ENCODE results near the gene SUCLG2. TPM values are rescaled to one million over a fixed set of nuclear protein-coding genes. Genes with fewer than 3 reads are reported as not detected.

The SUCLG2 gene
- total and polyA plus RNA-seq, 7 donors = 63.7 to 102 (median 90.5) TPM

DNA sequence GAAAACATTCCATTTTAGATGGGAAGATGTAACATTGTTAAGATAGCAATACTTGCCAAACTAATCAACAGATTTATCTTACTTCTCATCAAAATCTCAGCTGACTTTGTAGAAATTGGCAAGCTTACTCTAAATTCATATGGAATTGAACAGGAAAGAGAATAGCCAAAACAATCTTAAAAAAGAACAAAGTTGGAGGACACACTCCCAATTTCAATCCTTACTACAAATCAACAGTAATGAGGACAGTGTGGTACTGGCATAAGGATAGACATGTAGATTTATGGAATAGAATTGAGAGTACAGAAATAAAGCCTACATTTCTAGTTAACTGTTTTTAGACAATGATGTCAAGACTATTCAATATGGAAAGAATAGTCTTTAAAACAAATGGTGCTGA lies 308.3 kb downstream of the SUCLG2 start:
- no peaks in the 10 kb centered on the region for H3K27me3 ChIP-seq (ENCODE audit: insufficient read depth in 3 of 3, low read length in 2 of 3)
- TF ChIP-seq, protein P1, sequence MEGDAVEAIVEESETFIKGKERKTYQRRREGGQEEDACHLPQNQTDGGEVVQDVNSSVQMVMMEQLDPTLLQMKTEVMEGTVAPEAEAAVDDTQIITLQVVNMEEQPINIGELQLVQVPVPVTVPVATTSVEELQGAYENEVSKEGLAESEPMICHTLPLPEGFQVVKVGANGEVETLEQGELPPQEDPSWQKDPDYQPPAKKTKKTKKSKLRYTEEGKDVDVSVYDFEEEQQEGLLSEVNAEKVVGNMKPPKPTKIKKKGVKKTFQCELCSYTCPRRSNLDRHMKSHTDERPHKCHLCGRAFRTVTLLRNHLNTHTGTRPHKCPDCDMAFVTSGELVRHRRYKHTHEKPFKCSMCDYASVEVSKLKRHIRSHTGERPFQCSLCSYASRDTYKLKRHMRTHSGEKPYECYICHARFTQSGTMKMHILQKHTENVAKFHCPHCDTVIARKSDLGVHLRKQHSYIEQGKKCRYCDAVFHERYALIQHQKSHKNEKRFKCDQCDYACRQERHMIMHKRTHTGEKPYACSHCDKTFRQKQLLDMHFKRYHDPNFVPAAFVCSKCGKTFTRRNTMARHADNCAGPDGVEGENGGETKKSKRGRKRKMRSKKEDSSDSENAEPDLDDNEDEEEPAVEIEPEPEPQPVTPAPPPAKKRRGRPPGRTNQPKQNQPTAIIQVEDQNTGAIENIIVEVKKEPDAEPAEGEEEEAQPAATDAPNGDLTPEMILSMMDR (IDR thresholded peaks at IDR 0.05) = no peak
- intact Hi-C loops (cut with DNase I) = no loop called here
- no peak overlapping the region for H3K27ac ChIP-seq
- DNase-seq = no peak
- H3K9me3 ChIP-seq = no peaks in the 10 kb centered on the region
- ATAC-seq = no peak
- no peak overlapping the region for H3K4me3 ChIP-seq
- no peaks in the 10 kb centered on the region for H3K36me3 ChIP-seq (ENCODE audit: insufficient read depth in 1 of 2, low read depth in 1 of 2)
- no peaks in the 10 kb centered on the region for H3K4me1 ChIP-seq

DNA sequence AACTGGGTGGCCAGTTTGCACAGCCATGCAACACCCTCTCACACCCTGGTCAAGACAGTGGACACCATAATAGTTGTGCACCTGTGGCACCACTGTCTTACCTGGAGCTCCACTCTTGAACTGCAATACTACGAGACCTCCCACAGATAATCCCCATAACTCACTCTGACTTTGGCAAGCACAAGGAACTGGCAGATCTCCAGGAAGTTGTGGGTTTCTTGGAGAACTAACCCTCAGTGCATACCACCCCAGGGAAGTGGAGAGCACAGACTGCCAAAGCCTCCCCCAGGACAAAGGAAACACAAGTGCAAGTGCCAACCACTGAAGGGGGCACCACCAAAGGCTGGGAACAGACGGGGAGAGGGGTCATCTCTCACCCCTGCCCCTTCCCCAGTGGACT lies 318.6 kb downstream of the SUCLG2 start:
- Histone ChIP-seq H3K9me3 (peaks cover 19% of the 10 kb centered on the region), H3K4me3 (no peak overlapping the region), H3K36me3 (ENCODE audit: insufficient read depth in 1 of 2, low read depth in 1 of 2) (no peaks in the 10 kb centered on the region), H3K27me3 (ENCODE audit: insufficient read depth in 3 of 3, low read length in 2 of 3) (no peaks in the 10 kb centered on the region), H3K4me1 (no peaks in the 10 kb centered on the region), H3K27ac (no peak overlapping the region)
- TF ChIP-seq, protein P1 (IDR thresholded peaks at IDR 0.05) = no peak
- intact Hi-C loops (cut with DNase I) = no loop called here
- 20 to 26% (median 25%) methylated on average over 2 of the region's 2 CpGs for WGBS, 3 donors
- DNase-seq (no peak), ATAC-seq (no peak)

DNA sequence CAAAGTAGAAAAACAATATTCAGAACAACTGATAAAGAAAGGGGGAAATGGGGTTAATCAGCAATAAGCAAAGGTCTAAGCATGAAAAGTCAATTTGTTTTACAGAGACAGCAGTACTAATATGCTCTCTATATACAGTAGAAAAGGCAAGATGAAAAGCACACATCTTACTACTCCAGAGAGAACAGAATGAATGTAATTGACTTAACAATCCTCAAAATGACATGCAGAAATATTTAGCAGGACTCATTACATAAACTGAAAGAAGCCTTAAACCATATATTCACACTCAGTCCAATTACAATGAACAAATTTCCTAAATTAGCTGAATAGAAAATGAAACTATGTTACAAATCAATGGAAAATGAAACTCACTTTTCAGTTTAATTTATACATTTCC lies 319.8 kb downstream of the SUCLG2 start:
- no peaks in the 10 kb centered on the region for H3K4me1 ChIP-seq
- DNase-seq = no peak
- no peaks in the 10 kb centered on the region for H3K27me3 ChIP-seq (ENCODE audit: insufficient read depth in 3 of 3, low read length in 2 of 3)
- H3K4me3 ChIP-seq = no peak overlapping the region
- intact Hi-C loops (cut with DNase I) = no loop called here
- ATAC-seq = no peak
- TF ChIP-seq, protein P1 (IDR thresholded peaks at IDR 0.05) = no peak
- H3K9me3 ChIP-seq = peaks cover 8% of the 10 kb centered on the region
- H3K36me3 ChIP-seq (ENCODE audit: insufficient read depth in 1 of 2, low read depth in 1 of 2) = no peaks in the 10 kb centered on the region
- H3K27ac ChIP-seq = no peak overlapping the region

DNA sequence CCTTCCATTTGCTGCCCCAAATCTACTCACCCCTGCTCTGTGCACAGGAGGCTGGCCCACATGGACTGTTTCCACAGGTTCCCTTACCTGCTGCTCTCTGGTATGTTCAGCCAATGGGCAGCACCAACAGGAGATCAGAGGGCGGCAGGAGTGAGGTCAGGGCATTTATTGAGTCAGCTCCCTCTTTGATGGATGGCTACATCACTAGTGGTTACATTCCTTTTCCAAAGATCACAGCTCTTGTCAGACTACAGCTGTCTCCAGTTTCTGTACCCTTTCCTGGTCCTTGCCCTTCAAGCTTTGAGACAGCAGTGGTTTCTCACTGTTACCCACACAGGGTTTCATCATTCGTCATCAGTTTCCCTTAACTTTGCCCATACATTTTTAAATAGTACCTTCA lies 325.1 kb downstream of the SUCLG2 start:
- no peak for ATAC-seq
- Histone ChIP-seq H3K9me3 (no peaks in the 10 kb centered on the region), H3K27me3 (ENCODE audit: insufficient read depth in 3 of 3, low read length in 2 of 3) (no peaks in the 10 kb centered on the region), H3K27ac (no peak overlapping the region), H3K36me3 (ENCODE audit: insufficient read depth in 1 of 2, low read depth in 1 of 2) (no peaks in the 10 kb centered on the region), H3K4me3 (no peak overlapping the region), H3K4me1 (no peaks in the 10 kb centered on the region)
- TF ChIP-seq, protein P1 (IDR thresholded peaks at IDR 0.05) = no peak
- intact Hi-C loops (cut with DNase I) = no loop called here
- WGBS, 3 donors = 56 to 75% (median 74%) methylated on average over 2 of the region's 2 CpGs
- no peak for DNase-seq

DNA sequence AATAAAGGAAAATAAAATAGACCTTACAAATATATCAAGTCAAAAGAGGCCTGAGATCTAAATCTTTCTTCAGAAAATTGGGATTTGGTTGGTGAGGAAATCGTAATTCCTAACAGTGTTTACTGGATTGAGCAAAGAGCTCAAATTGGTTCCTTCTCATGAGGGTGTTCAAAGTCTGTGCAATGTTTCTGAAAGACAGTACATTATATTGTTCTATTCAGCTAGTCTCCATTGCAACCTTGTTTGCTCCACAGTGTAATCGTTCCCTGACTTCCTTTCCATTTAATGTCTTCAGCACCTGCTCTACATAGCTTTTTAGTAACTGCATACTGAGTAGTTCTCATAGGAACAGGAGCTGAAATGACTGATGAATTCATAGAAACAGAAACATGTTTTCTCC lies 326.8 kb downstream of the SUCLG2 start:
- no peak for ATAC-seq
- 59 to 69% (median 61%) methylated on average over 2 of the region's 2 CpGs for WGBS, 3 donors
- no peak overlapping the region for H3K4me3 ChIP-seq
- no peak for DNase-seq
- intact Hi-C loops (cut with DNase I) = no loop called here
- H3K36me3 ChIP-seq (ENCODE audit: insufficient read depth in 1 of 2, low read depth in 1 of 2) = no peaks in the 10 kb centered on the region
- H3K9me3 ChIP-seq = no peaks in the 10 kb centered on the region
- no peaks in the 10 kb centered on the region for H3K27me3 ChIP-seq (ENCODE audit: insufficient read depth in 3 of 3, low read length in 2 of 3)
- H3K27ac ChIP-seq = no peak overlapping the region
- no peaks in the 10 kb centered on the region for H3K4me1 ChIP-seq
- TF ChIP-seq, protein P1 (IDR thresholded peaks at IDR 0.05) = no peak

Data from psoas muscle (tissue), 8 donors.